IMR-90 (cell line): ENCODE results near the gene ELMO1. TPM values are rescaled to one million over a fixed set of nuclear protein-coding genes. Genes with fewer than 3 reads are reported as not detected.

Source experiments
- ATAC-seq: fragments of 200-7000 bp; cut with Tn5 transposase; 2 replicates; pipeline ENCODE4 v1.9.1; 2020; ENCODE audit warnings: low read depth, mild to moderate bottlenecking, moderate library complexity
- BruUV-seq: library from RNA; stranded (reverse); fragments of 400-500 nt; replicated peaks from 2 replicates; lab custom pipeline; 2021; lab: Mats Ljungman, UMichigan
- CTCF ChIA-PET: fragments of 300-600 bp; formaldehyde crosslinking; extraction: SDS; loops from one replicate; lab custom pipeline; 2021; ENCODE audit warnings: antibody characterized with exemption; lab: Yijun Ruan, JAX
- POLR2A ChIA-PET: fragments of 300-600 bp; sonication (Branson Sonifier 250); formaldehyde crosslinking; loops from one replicate; lab custom pipeline; 2022; ENCODE audit warnings: antibody characterized with exemption; ENCODE audit not compliant: unreplicated experiment; lab: Charles Lee
- DNase-seq: peaks from one replicate; pipeline ENCODE4 v3.0.0; 2013
- H2AFZ ChIP-seq: replicated peaks from 2 replicates; pipeline ENCODE3; 2013; ENCODE audit warnings: low read length, mild to moderate bottlenecking; ENCODE audit not compliant: poor library complexity
- H2AK5ac ChIP-seq: 2 replicates; pipeline ENCODE4 v1.6.1; 2013; ENCODE audit warnings: low read depth, low read length, inconsistent platforms
- H2AK9ac ChIP-seq: replicated peaks from 2 replicates; pipeline ENCODE3; 2013; ENCODE audit warnings: mild to moderate bottlenecking, low read depth, low read length, moderate library complexity; ENCODE audit not compliant: poor library complexity
- H2BK120ac ChIP-seq: 2 replicates; pipeline ENCODE4 v1.6.1; 2013; ENCODE audit warnings: low read depth, low read length, inconsistent platforms
- H2BK15ac ChIP-seq: 3 replicates; pipeline ENCODE4 v1.6.1; 2013; ENCODE audit warnings: low read depth, low read length, inconsistent platforms
- H2BK20ac ChIP-seq: 2 replicates; pipeline ENCODE4 v1.6.1; 2013; ENCODE audit warnings: low read depth, mild to moderate bottlenecking, inconsistent platforms, low read length, moderate library complexity
- H2BK5ac ChIP-seq: 2 replicates; pipeline ENCODE4 v1.6.1; 2013; ENCODE audit warnings: mild to moderate bottlenecking, low read depth, low read length, inconsistent platforms; ENCODE audit not compliant: poor library complexity, severe bottlenecking
- H3K14ac ChIP-seq: replicated peaks from 2 replicates; pipeline ENCODE4 v1.6.1; 2013; ENCODE audit warnings: low read depth, low read length, inconsistent platforms
- H3K18ac ChIP-seq: 2 replicates; pipeline ENCODE4 v1.6.1; 2013; ENCODE audit warnings: low read depth, low read length, control low read depth
- H3K23ac ChIP-seq: 2 replicates; pipeline ENCODE4 v1.6.1; 2013; ENCODE audit warnings: low read depth, low read length, inconsistent platforms
- H3K27ac ChIP-seq: 2 replicates; pipeline ENCODE4 v1.5.1; 2013; ENCODE audit warnings: mild to moderate bottlenecking, control low read depth, low read length; ENCODE audit not compliant: insufficient read depth
- H3K27me3 ChIP-seq: 2 replicates; pipeline ENCODE4 v1.6.1; 2013; ENCODE audit warnings: low read length; ENCODE audit not compliant: control insufficient read depth, insufficient read depth
- H3K36me3 ChIP-seq: 2 replicates; pipeline ENCODE4 v1.6.1; 2013; ENCODE audit warnings: low read length, mixed read lengths; ENCODE audit not compliant: control insufficient read depth, insufficient read depth
- H3K4ac ChIP-seq: 2 replicates; pipeline ENCODE4 v1.6.1; 2013; ENCODE audit warnings: low read depth, low read length, inconsistent platforms
- H3K4me1 ChIP-seq: 2 replicates; pipeline ENCODE4 v1.6.1; 2013; ENCODE audit warnings: low read length, mixed read lengths; ENCODE audit not compliant: control insufficient read depth, insufficient read depth
- H3K4me2 ChIP-seq: 2 replicates; pipeline ENCODE4 v1.6.1; 2013; ENCODE audit warnings: low read depth, mild to moderate bottlenecking, control low read depth, low read length, moderate library complexity
- H3K4me3 ChIP-seq: 2 replicates; pipeline ENCODE4 v1.5.1; 2013; ENCODE audit warnings: low read depth, mild to moderate bottlenecking, control low read depth, low read length, moderate library complexity; ENCODE audit not compliant: insufficient read depth
- H3K56ac ChIP-seq: 2 replicates; pipeline ENCODE4 v1.6.1; 2013; ENCODE audit warnings: low read length, inconsistent platforms; ENCODE audit not compliant: insufficient read depth; ENCODE audit errors: extremely low read depth
- H3K79me1 ChIP-seq, 2 experiments: 2 replicates each; pipeline ENCODE4 v1.6.1; 2013; ENCODE audit warnings: low read length in 2 of 2, inconsistent platforms in 1 of 2, low read depth in 1 of 2
- H3K9ac ChIP-seq: 2 replicates; pipeline ENCODE4 v1.6.1; 2013; ENCODE audit warnings: low read depth, low read length, control low read depth
- H3K9me1 ChIP-seq: 2 replicates; pipeline ENCODE4 v1.6.1; 2013; ENCODE audit warnings: low read length, inconsistent platforms; ENCODE audit not compliant: insufficient read depth
- H3K9me3 ChIP-seq: 2 replicates; pipeline ENCODE4 v1.6.1; 2013; ENCODE audit warnings: low read length; ENCODE audit not compliant: control insufficient read depth, insufficient read depth
- H4K20me1 ChIP-seq: 2 replicates; pipeline ENCODE4 v1.6.1; 2013; ENCODE audit warnings: low read length, inconsistent platforms; ENCODE audit not compliant: insufficient read depth
- H4K5ac ChIP-seq: 2 replicates; pipeline ENCODE4 v1.6.1; 2013; ENCODE audit warnings: mild to moderate bottlenecking, low read depth, low read length, control low read depth
- H4K8ac ChIP-seq, 2 experiments: 2 replicates each; pipeline ENCODE4 v1.6.1; 2013; ENCODE audit warnings: low read depth in 2 of 2, low read length in 2 of 2, control low read depth in 1 of 2, inconsistent platforms in 1 of 2
- H4K91ac ChIP-seq: 2 replicates; pipeline ENCODE4 v1.6.1; 2013; ENCODE audit warnings: low read depth, low read length, inconsistent platforms; ENCODE audit not compliant: insufficient read depth
- BHLHE40 ChIP-seq: fragments of 150-350 bp; IDR thresholded peaks from 2 replicates; pipeline ENCODE4 v1.6.1; 2016; ENCODE audit warnings: mild to moderate bottlenecking, low read depth, low read length
- CEBPB ChIP-seq: IDR thresholded peaks from 2 replicates; pipeline ENCODE4 v1.6.1; 2012; ENCODE audit warnings: low read depth, low read length, improper control_type of control experiment
- CHD1 ChIP-seq: IDR thresholded peaks from 2 replicates; pipeline ENCODE4 v1.6.1; 2012; ENCODE audit warnings: low read depth, low read length, improper control_type of control experiment
- FOS ChIP-seq: fragments of 150-350 bp; IDR thresholded peaks from 2 replicates; pipeline ENCODE4 v1.6.1; 2016; ENCODE audit warnings: low read depth, low read length
- MAFK ChIP-seq: IDR thresholded peaks from 2 replicates; pipeline ENCODE4 v1.6.1; 2012; ENCODE audit warnings: low read depth, low read length, improper control_type of control experiment
- MAZ ChIP-seq: IDR thresholded peaks from 2 replicates; pipeline ENCODE4 v1.6.1; 2012; ENCODE audit warnings: low read depth, mild to moderate bottlenecking, low read length, improper control_type of control experiment, moderate library complexity, borderline replicate concordance
- POLR2A ChIP-seq: IDR thresholded peaks from 2 replicates; pipeline ENCODE4 v1.6.1; 2012; ENCODE audit warnings: mild to moderate bottlenecking, low read depth, low read length
- RCOR1 ChIP-seq: IDR thresholded peaks from 2 replicates; pipeline ENCODE4 v1.6.1; 2012; ENCODE audit warnings: mild to moderate bottlenecking, low read length, improper control_type of control experiment; ENCODE audit not compliant: insufficient replicate concordance
- RFX5 ChIP-seq: IDR thresholded peaks from 2 replicates; pipeline ENCODE4 v1.8.0; 2012; ENCODE audit warnings: low read depth, mild to moderate bottlenecking, low read length, moderate library complexity
- WGBS, 2 experiments: methylation state at CpG; one replicate each; pipeline versions ENCODE4 v1.1.5 to v1.1.7; 2013; ENCODE audit warnings: missing lambda C conversion rate in 2 of 2; ENCODE audit not compliant: insufficient read length in 1 of 2; ENCODE audit errors: extremely low coverage in 2 of 2; 5-methylcytosine and 5-hydroxymethylcytosine counted together
- dilution Hi-C: fragments of 300-500 bp; cut with HindIII; formaldehyde crosslinking; loops from one replicate; pipeline ENCODE4 v1.14.3; 2018; ENCODE audit warnings: low sequenced_read_pairs; ENCODE audit not compliant: unreplicated experiment
- in situ Hi-C: fragments of 300-500 bp; cut with MboI; formaldehyde crosslinking; loops from 3 replicates; pipeline ENCODE4 v1.14.3; 2019; ENCODE audit warnings: low sequenced_read_pairs, inconsistent platforms, mixed read lengths
- intact Hi-C: fragments of 100-400 bp; cut with micrococcal nuclease; formaldehyde crosslinking; loops from 2 replicates; pipeline ENCODE4 v1.10.0; 2022
- polyA plus RNA-seq, 3 experiments: library from polyadenylated mRNA; depleted of rRNA; stranded (reverse); fragments of >200 nt; gene quantifications; 2 replicates each; pipeline ENCODE4 v1.2.3, GENCODE V29; 2012; ENCODE audit warnings: low replicate concordance in 1 of 3
- total RNA-seq: library from RNA; depleted of rRNA; stranded (reverse); fragments of >200 nt; gene quantifications from 2 replicates; pipeline ENCODE4 v1.2.3, GENCODE V29; 2012
- TF ChIP-seq, protein P1 (sequence below): conservative IDR thresholded peaks from 2 replicates; pipeline ENCODE4 v1.5.1; 2012; ENCODE audit warnings: mild to moderate bottlenecking, low read depth, low read length, improper control_type of control experiment
- TF ChIP-seq, protein P2 (sequence below): fragments of 150-350 bp; IDR thresholded peaks from 2 replicates; pipeline ENCODE4 v1.6.1; 2016; ENCODE audit warnings: low read depth, mild to moderate bottlenecking, low read length, moderate library complexity, borderline replicate concordance

Gene ELMO1
- total and polyA plus RNA-seq, 2 of the 4 experiments (the other 2 are of a cell fraction): 0.03 TPM; not detected in 1

DNA sequence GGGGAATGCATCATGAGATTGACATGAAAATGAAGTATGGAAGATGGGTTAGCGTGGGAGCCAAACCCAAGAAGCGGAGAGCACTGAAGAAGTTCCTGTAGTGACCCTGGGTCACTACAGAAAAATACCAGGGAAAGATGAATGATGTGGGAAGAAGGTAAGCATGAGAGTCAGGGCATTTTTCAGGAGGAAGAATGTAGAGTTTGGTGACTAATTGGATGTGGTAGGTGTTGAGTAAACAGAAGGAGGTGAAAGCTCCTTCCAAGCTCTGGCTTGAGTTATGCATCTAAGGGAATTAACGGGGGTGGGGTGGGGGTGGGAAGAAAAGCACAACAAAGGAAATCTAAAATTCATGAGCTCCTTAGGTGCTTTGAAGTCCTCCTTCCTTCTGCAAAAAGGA is 486.3 kb downstream of the ELMO1 start:
- Histone ChIP-seq H3K79me1 (no peaks in the 10 kb centered on the region), H3K4me3 (no peak overlapping the region), H3K4ac (no peak overlapping the region), H2BK120ac (no peak overlapping the region), H4K5ac (no peak overlapping the region), H3K4me2 (no peak overlapping the region), H2BK15ac (no peak overlapping the region), H2BK20ac (no peak overlapping the region), H3K9ac (no peak overlapping the region), H3K9me3 (no peaks in the 10 kb centered on the region), H3K56ac (no peak overlapping the region), H3K27ac (no peak overlapping the region), H2BK5ac (no peak overlapping the region), H3K36me3 (no peaks in the 10 kb centered on the region), H2AK9ac (no peak overlapping the region), H2AK5ac (no peak overlapping the region), H3K18ac (no peak overlapping the region), H3K14ac (no peak overlapping the region), H4K20me1 (no peaks in the 10 kb centered on the region), H4K91ac (no peak overlapping the region), H3K23ac (no peak overlapping the region), H4K8ac (no peak overlapping the region), H3K27me3 (no peaks in the 10 kb centered on the region), H2AFZ (no peak overlapping the region), H3K9me1 (no peaks in the 10 kb centered on the region), H3K4me1 (no peaks in the 10 kb centered on the region)
- DNase-seq: no peak
- dilution Hi-C loops (no loop called here), in situ Hi-C loops (loop anchor here (25.0 kb wide), 1 partner anchor 475 kb away; no protein-coding TSS in a partner anchor), intact Hi-C loops (no loop called here)
- TF ChIP-seq POLR2A (no peak), RFX5 (no peak), FOS (no peak), MAFK (no peak), RCOR1 (no peak), BHLHE40 (no peak), CEBPB (no peak), MAZ (no peak), CHD1 (no peak)
- TF ChIP-seq, protein P1, sequence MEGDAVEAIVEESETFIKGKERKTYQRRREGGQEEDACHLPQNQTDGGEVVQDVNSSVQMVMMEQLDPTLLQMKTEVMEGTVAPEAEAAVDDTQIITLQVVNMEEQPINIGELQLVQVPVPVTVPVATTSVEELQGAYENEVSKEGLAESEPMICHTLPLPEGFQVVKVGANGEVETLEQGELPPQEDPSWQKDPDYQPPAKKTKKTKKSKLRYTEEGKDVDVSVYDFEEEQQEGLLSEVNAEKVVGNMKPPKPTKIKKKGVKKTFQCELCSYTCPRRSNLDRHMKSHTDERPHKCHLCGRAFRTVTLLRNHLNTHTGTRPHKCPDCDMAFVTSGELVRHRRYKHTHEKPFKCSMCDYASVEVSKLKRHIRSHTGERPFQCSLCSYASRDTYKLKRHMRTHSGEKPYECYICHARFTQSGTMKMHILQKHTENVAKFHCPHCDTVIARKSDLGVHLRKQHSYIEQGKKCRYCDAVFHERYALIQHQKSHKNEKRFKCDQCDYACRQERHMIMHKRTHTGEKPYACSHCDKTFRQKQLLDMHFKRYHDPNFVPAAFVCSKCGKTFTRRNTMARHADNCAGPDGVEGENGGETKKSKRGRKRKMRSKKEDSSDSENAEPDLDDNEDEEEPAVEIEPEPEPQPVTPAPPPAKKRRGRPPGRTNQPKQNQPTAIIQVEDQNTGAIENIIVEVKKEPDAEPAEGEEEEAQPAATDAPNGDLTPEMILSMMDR: no peak
- TF ChIP-seq, protein P2, sequence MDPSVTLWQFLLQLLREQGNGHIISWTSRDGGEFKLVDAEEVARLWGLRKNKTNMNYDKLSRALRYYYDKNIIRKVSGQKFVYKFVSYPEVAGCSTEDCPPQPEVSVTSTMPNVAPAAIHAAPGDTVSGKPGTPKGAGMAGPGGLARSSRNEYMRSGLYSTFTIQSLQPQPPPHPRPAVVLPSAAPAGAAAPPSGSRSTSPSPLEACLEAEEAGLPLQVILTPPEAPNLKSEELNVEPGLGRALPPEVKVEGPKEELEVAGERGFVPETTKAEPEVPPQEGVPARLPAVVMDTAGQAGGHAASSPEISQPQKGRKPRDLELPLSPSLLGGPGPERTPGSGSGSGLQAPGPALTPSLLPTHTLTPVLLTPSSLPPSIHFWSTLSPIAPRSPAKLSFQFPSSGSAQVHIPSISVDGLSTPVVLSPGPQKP: no peak
- ChIA-PET POLR2A (no interaction called here), CTCF (no interaction called here)
- 57% methylated on average over 2 of the region's 3 CpGs; no CpG with 5 or more reads in 1 of the 2 experiments for WGBS, 2 experiments
- 0 out of 2 replicates have a peak, but pooled peaks have one; percentile 29 for ATAC-seq
- no TSS peak for BruUV-seq
